Brain microvascular endothelial cell (primary cell): ENCODE data around the gene ADGRV1.
"Not testable (repeated sequence)": the region's sequence is repeated elsewhere in the genome, so short reads cannot be mapped to it uniquely, and the experiment has no call there.

Source experiments
- DNase-seq: peaks from one replicate; pipeline ENCODE4 v3.0.0-alpha.2; 2020
- H3K27ac ChIP-seq: fragments of 250-450 bp; sonication (Bioruptor Pico); 2 replicates; pipeline ENCODE4 v1.5.1; 2020; ENCODE audit warnings: mild to moderate bottlenecking, moderate library complexity
- H3K27me3 ChIP-seq: fragments of 250-450 bp; sonication (Bioruptor Pico); replicated peaks from 2 replicates; pipeline ENCODE4 v1.5.1; 2020; ENCODE audit warnings: mild to moderate bottlenecking
- H3K36me3 ChIP-seq: fragments of 250-450 bp; sonication (Bioruptor Pico); replicated peaks from 2 replicates; pipeline ENCODE4 v1.5.1; 2020; ENCODE audit warnings: mild to moderate bottlenecking
- H3K4me3 ChIP-seq: 2 replicates; pipeline ENCODE4 v1.5.1; 2011; ENCODE audit warnings: low read depth, mild to moderate bottlenecking, control low read depth, low read length, moderate library complexity
- CTCF ChIP-seq: IDR thresholded peaks from 2 replicates; pipeline ENCODE4 v1.5.1; 2011; ENCODE audit warnings: low read depth, mild to moderate bottlenecking, moderate library complexity, low read length, control low read depth, inconsistent platforms; ENCODE audit errors: missing control alignments
- in situ Hi-C: cut with HindIII; loops from 2 replicates; pipeline ENCODE4 v1.10.0; 2017; ENCODE audit warnings: low sequenced_read_pairs, low pct_ligation_motif_present

The ADGRV1 gene

GRCh38 chr5:91006713-91007112 lies 448.1 kb downstream of the ADGRV1 start:
- no peak for TF ChIP-seq CTCF
- in situ Hi-C loops = no loop called here
- no peaks in the 10 kb centered on the region for H3K36me3 ChIP-seq

GRCh38 chr5:91007251-91007650 lies 448.7 kb downstream of the ADGRV1 start:
- Histone ChIP-seq H3K27ac (no peak overlapping the region), H3K27me3 (no peaks in the 10 kb centered on the region), H3K36me3 (no peaks in the 10 kb centered on the region), H3K4me3 (no peak overlapping the region)
- no peak for TF ChIP-seq CTCF
- DNase-seq = no peak
- in situ Hi-C loops = no loop called here

More at GRCh38 chr5:91006713-91007112, 448.1 kb downstream of the ADGRV1 start:
- Histone ChIP-seq H3K4me3 (no peak overlapping the region), H3K27ac (no peak overlapping the region), H3K27me3 (no peaks in the 10 kb centered on the region)
- DNase-seq = no peak

- in situ Hi-C loops = no loop called here
- no peak overlapping the region for H3K4me3 ChIP-seq
- TF ChIP-seq CTCF = no peak
Measured at GRCh38 chr5:91007780-91008402, 449.3 kb downstream of the ADGRV1 start.

GRCh38 chr5:91010090-91010489 lies 451.5 kb downstream of the ADGRV1 start:
- no peaks in the 10 kb centered on the region for H3K36me3 ChIP-seq
- DNase-seq = no peak
- no peak for TF ChIP-seq CTCF
- in situ Hi-C loops = no loop called here
- H3K27ac ChIP-seq = no peak overlapping the region
- no peak overlapping the region for H3K4me3 ChIP-seq
- H3K27me3 ChIP-seq = no peaks in the 10 kb centered on the region

More at GRCh38 chr5:91007780-91008402, 449.3 kb downstream of the ADGRV1 start:
- Histone ChIP-seq H3K27me3 (no peaks in the 10 kb centered on the region), H3K36me3 (no peaks in the 10 kb centered on the region), H3K27ac (no peak overlapping the region)
- no peak for DNase-seq

GRCh38 chr5:91011029-91011428 lies 452.4 kb downstream of the ADGRV1 start:
- no peak for DNase-seq
- in situ Hi-C loops = no loop called here
- TF ChIP-seq CTCF = no peak

GRCh38 chr5:91012867-91013266 lies 454.3 kb downstream of the ADGRV1 start:
- H3K36me3 ChIP-seq, in situ Hi-C loops, H3K27me3 ChIP-seq, DNase-seq, H3K4me3 ChIP-seq, H3K27ac ChIP-seq: not testable (repeated sequence)

More at GRCh38 chr5:91011029-91011428, 452.4 kb downstream of the ADGRV1 start:
- no peaks in the 10 kb centered on the region for H3K36me3 ChIP-seq
- no peaks in the 10 kb centered on the region for H3K27me3 ChIP-seq
- no peak overlapping the region for H3K27ac ChIP-seq
- H3K4me3 ChIP-seq = no peak overlapping the region
